HCT116 (cell line): Measurements from ENCODE around the gene COX20. TPM values are rescaled to one million over a fixed set of nuclear protein-coding genes. Genes with fewer than 3 reads are reported as not detected.

Experiments
- ATAC-seq: fragments of 200-7000 bp; cut with Tn5 transposase; 2 replicates; pipeline ENCODE4 v1.9.1; 2020; ENCODE audit warnings: mild to moderate bottlenecking, moderate library complexity
- BruUV-seq: library from RNA; stranded (reverse); fragments of 400-500 nt; replicated peaks from 2 replicates; lab custom pipeline; 2021; lab: Mats Ljungman, UMichigan
- CTCF ChIA-PET: fragments of 300-600 bp; sonication (Branson Sonifier 250); formaldehyde crosslinking; loops from one replicate; lab custom pipeline; 2021; ENCODE audit warnings: antibody characterized with exemption; lab: Charles Lee
- POLR2A ChIA-PET: fragments of 300-600, 350-600 bp; sonication (Branson Sonifier 250); formaldehyde crosslinking; loops from one replicate; lab custom pipeline; 2021; ENCODE audit warnings: antibody characterized with exemption; lab: Charles Lee
- RAD21 ChIA-PET, 2 experiments: fragments of 300-600 bp; sonication (Branson Sonifier 250); formaldehyde crosslinking; loops; one replicate each; lab custom pipeline; 2023; ENCODE audit warnings: low total read pairs in 2 of 2; ENCODE audit not compliant: uncharacterized antibody in 2 of 2, unreplicated experiment in 2 of 2, low non-redundant PET in 1 of 2; lab: Charles Lee
- DNase-seq: peaks from one replicate; pipeline ENCODE4 v3.0.0-alpha.2; 2010; ENCODE audit warnings: low read depth, low spot score
- H2AFZ ChIP-seq: fragments of 200-600 bp; shearing (Covaris generic), sonication (generic); 2 replicates; pipeline ENCODE4 v1.6.1; 2017; ENCODE audit warnings: low read depth, mixed run types, mixed read lengths, antibody characterized with exemption, low read length; ENCODE audit not compliant: poor library complexity, severe bottlenecking
- H3K27ac ChIP-seq: 2 replicates; pipeline ENCODE4 v1.5.1; 2012; ENCODE audit warnings: low read depth, low read length
- H3K27me3 ChIP-seq: fragments of 200-600 bp; sonication (generic); 2 replicates; pipeline ENCODE4 v1.6.1; 2016; ENCODE audit warnings: mixed run types, low read length, mixed read lengths; ENCODE audit not compliant: insufficient read depth
- H3K36me3 ChIP-seq, 2 experiments: fragments of 200-500 bp in 1 of 2; fragments of 200-600 bp in 1 of 2; sonication (Bioruptor generic) in 1 of 2; sonication (generic) in 1 of 2; 2 replicates each; pipeline versions ENCODE4 v1.5.1 to v1.6.1; 2014 to 2016; ENCODE audit warnings: low read length in 2 of 2, inconsistent platforms in 1 of 2, mixed read lengths in 1 of 2, mixed run types in 1 of 2; ENCODE audit not compliant: insufficient read depth in 2 of 2, control insufficient read depth in 1 of 2
- H3K4me1 ChIP-seq, 2 experiments: fragments of 200-600 bp in 1 of 2; sonication (generic) in 1 of 2; 2 replicates each; pipeline versions ENCODE4 v1.5.1 to v1.6.1; 2012 to 2017; ENCODE audit warnings: low read length in 2 of 2, inconsistent platforms in 1 of 2, mild to moderate bottlenecking in 1 of 2, mixed read lengths in 1 of 2, mixed run types in 1 of 2, moderate library complexity in 1 of 2; ENCODE audit not compliant: insufficient read depth in 2 of 2, control insufficient read depth in 1 of 2
- H3K4me2 ChIP-seq: fragments of 200-600 bp; sonication (generic); 2 replicates; pipeline ENCODE4 v1.6.1; 2017; ENCODE audit warnings: mixed run types, low read length, mixed read lengths
- H3K4me3 ChIP-seq, 2 experiments: fragments of 200-600 bp in 1 of 2; sonication (generic) in 1 of 2; replicated peaks in 1 of 2; 2 replicates each; pipeline ENCODE4 v1.5.1; 2011 to 2016; ENCODE audit warnings: low read length in 2 of 2, control low read depth in 1 of 2, low read depth in 1 of 2, mild to moderate bottlenecking in 1 of 2, mixed read lengths in 1 of 2, mixed run types in 1 of 2
- H3K79me2 ChIP-seq: fragments of 200-600 bp; sonication (generic); 2 replicates; pipeline ENCODE4 v1.6.1; 2017; ENCODE audit warnings: mild to moderate bottlenecking, mixed run types, low read length, moderate library complexity, mixed read lengths; ENCODE audit not compliant: insufficient read depth
- H3K9ac ChIP-seq: fragments of 200-600 bp; sonication (generic); 2 replicates; pipeline ENCODE4 v1.6.1; 2016; ENCODE audit warnings: low read length, mixed read lengths
- H3K9me2 ChIP-seq: fragments of 200-600 bp; sonication (generic), shearing (Covaris generic); 2 replicates; pipeline ENCODE4 v1.6.1; 2017; ENCODE audit warnings: mixed run types, mild to moderate bottlenecking, moderate library complexity; ENCODE audit not compliant: insufficient read depth
- H3K9me3 ChIP-seq, 2 experiments: fragments of 200-500 bp in 1 of 2; fragments of 200-600 bp in 1 of 2; sonication (Bioruptor generic) in 1 of 2; sonication (generic) in 1 of 2; 2 replicates each; pipeline ENCODE4 v1.6.1; 2014 to 2017; ENCODE audit warnings: low read length in 2 of 2, mixed read lengths in 2 of 2, inconsistent platforms in 1 of 2, low read depth in 1 of 2, mild to moderate bottlenecking in 1 of 2, mixed run types in 1 of 2, moderate library complexity in 1 of 2; ENCODE audit not compliant: control insufficient read depth in 1 of 2, insufficient read depth in 1 of 2
- H4K20me1 ChIP-seq: fragments of 200-600 bp; sonication (generic), shearing (Covaris generic); 2 replicates; pipeline ENCODE4 v1.6.1; 2017; ENCODE audit warnings: mixed run types, mild to moderate bottlenecking, moderate library complexity; ENCODE audit not compliant: insufficient read depth
- ATF3 ChIP-seq: IDR thresholded peaks from 2 replicates; pipeline ENCODE4 v1.6.1; 2012
- CBX3 ChIP-seq: IDR thresholded peaks from 2 replicates; pipeline ENCODE4 v1.6.1; 2012; ENCODE audit warnings: low read depth
- CEBPB ChIP-seq: IDR thresholded peaks from 2 replicates; pipeline ENCODE4 v1.6.1; 2012; ENCODE audit warnings: low read depth
- CTCF ChIP-seq, 3 experiments: fragments of 200-600 bp in 1 of 3; sonication (generic) in 1 of 3; IDR thresholded peaks in 2 of 3; conservative IDR thresholded peaks in 1 of 3; 2 replicates each; pipeline ENCODE4 v1.5.1; 2012 to 2017; ENCODE audit warnings: low read depth in 2 of 3, low read length in 2 of 3, antibody characterized with exemption in 1 of 3, borderline replicate concordance in 1 of 3, control low read depth in 1 of 3, mild to moderate bottlenecking in 1 of 3, mixed read lengths in 1 of 3, mixed run types in 1 of 3, moderate library complexity in 1 of 3; ENCODE audit not compliant: insufficient read depth in 1 of 3
- EGR1 ChIP-seq: IDR thresholded peaks from 2 replicates; pipeline ENCODE4 v1.6.1; 2012; ENCODE audit warnings: low read depth
- EZH2 ChIP-seq: fragments of 200-600 bp; sonication (generic); IDR thresholded peaks from 2 replicates; pipeline ENCODE4 v1.6.1; 2017; ENCODE audit warnings: antibody characterized with exemption, mixed run types
- FOSL1 ChIP-seq: IDR thresholded peaks from 2 replicates; pipeline ENCODE4 v1.6.1; 2012; ENCODE audit warnings: low read depth
- JUND ChIP-seq: IDR thresholded peaks from 2 replicates; pipeline ENCODE4 v1.6.1; 2012
- MAX ChIP-seq: IDR thresholded peaks from 2 replicates; pipeline ENCODE4 v1.6.1; 2012
- POLR2A ChIP-seq: IDR thresholded peaks from 2 replicates; pipeline ENCODE4 v1.7.0; 2011; ENCODE audit warnings: borderline replicate concordance; ENCODE audit not compliant: insufficient read depth, insufficient read length; ENCODE audit errors: extremely low read depth
- POLR2AphosphoS5 ChIP-seq: IDR thresholded peaks from 2 replicates; pipeline ENCODE4 v1.6.1; 2011; ENCODE audit warnings: mild to moderate bottlenecking, low read depth, low read length, moderate library complexity
- RAD21 ChIP-seq: IDR thresholded peaks from 2 replicates; pipeline ENCODE4 v1.6.1; 2012; ENCODE audit warnings: low read depth, mild to moderate bottlenecking
- REST ChIP-seq: IDR thresholded peaks from 2 replicates; pipeline ENCODE4 v1.6.1; 2012; ENCODE audit warnings: low read depth
- SIN3A ChIP-seq: IDR thresholded peaks from 2 replicates; pipeline ENCODE4 v1.6.1; 2012; ENCODE audit warnings: low read depth
- SP1 ChIP-seq: IDR thresholded peaks from 2 replicates; pipeline ENCODE4 v1.6.1; 2012; ENCODE audit warnings: low read depth
- SRF ChIP-seq: IDR thresholded peaks from 2 replicates; pipeline ENCODE4 v1.6.1; 2012; ENCODE audit warnings: low read depth
- TCF7L2 ChIP-seq: IDR thresholded peaks from 2 replicates; pipeline ENCODE4 v1.7.0; 2011; ENCODE audit warnings: borderline replicate concordance, inconsistent platforms; ENCODE audit not compliant: insufficient read depth, insufficient read length; ENCODE audit errors: extremely low read depth
- YY1 ChIP-seq: IDR thresholded peaks from 2 replicates; pipeline ENCODE4 v1.6.1; 2011; ENCODE audit warnings: low read length, low read depth, moderate library complexity, mild to moderate bottlenecking; ENCODE audit not compliant: insufficient replicate concordance; ENCODE audit errors: extremely low read depth
- ZBTB33 ChIP-seq: IDR thresholded peaks from 2 replicates; pipeline ENCODE4 v1.6.1; 2011; ENCODE audit warnings: mild to moderate bottlenecking, low read length, moderate library complexity; ENCODE audit not compliant: insufficient replicate concordance; ENCODE audit errors: extremely low read depth
- ZNF274 ChIP-seq: fragments of 200-500 bp; sonication (Bioruptor generic); IDR thresholded peaks from 2 replicates; pipeline ENCODE4 v1.6.1; 2014; ENCODE audit warnings: mild to moderate bottlenecking, low read depth, low read length, inconsistent platforms
- intact Hi-C: fragments of 100-400 bp; cut with micrococcal nuclease; formaldehyde crosslinking; loops from 2 replicates; pipeline ENCODE4 v1.10.0; 2022
- total RNA-seq: library from RNA; stranded (reverse); gene quantifications from one replicate; pipeline ENCODE4 v1.2.1, GENCODE V29; 2021; ENCODE audit not compliant: unreplicated experiment

The COX20 gene
- total RNA-seq, 1 experiment from 2014 or later: 48.1 TPM

GRCh38 chr1:244820131-244820530 lies 15.3 kb upstream of the COX20 start:
- intact Hi-C loops: no loop called here
- Histone ChIP-seq H3K27ac (no peak overlapping the region), H3K36me3 (no peaks in the 10 kb centered on the region), H3K9ac (no peak overlapping the region), H2AFZ (no peak overlapping the region), H3K4me3 (no peak overlapping the region), H4K20me1 (no peaks in the 10 kb centered on the region), H3K4me2 (no peak overlapping the region), H3K79me2 (no peaks in the 10 kb centered on the region), H3K4me1 (peaks cover 3 to 6% of the 10 kb centered on the region in 2 experiments; a peak in 3 of 4 replicates), H3K9me2 (no peaks in the 10 kb centered on the region), H3K27me3 (no peaks in the 10 kb centered on the region), H3K9me3 (no peaks in the 10 kb centered on the region)
- no TSS peak for BruUV-seq
- CTCF ChIA-PET: no interaction called here
- ATAC-seq: no peak
- DNase-seq: no peak
- POLR2A ChIA-PET: no interaction called here
- TF ChIP-seq CTCF (IDR thresholded peaks at IDR 0.05 in 2 of 3, conservative IDR thresholded peaks at IDR 0.05 in 1 of 3; ENCODE audit: borderline replicate concordance in 1 of 3, insufficient read depth in 1 of 3, low read depth in 2 of 3, low read length in 2 of 3): no peak
- TF ChIP-seq ZBTB33: no peak
- TF ChIP-seq EGR1: no peak
- no peak for TF ChIP-seq REST
- no peak for TF ChIP-seq SP1
- TF ChIP-seq JUND: no peak
- TF ChIP-seq YY1: no peak
- TF ChIP-seq MAX: no peak
- TF ChIP-seq SIN3A: no peak
- TF ChIP-seq CBX3: no peak
- no peak for TF ChIP-seq TCF7L2
- no peak for TF ChIP-seq POLR2AphosphoS5
- no peak for TF ChIP-seq EZH2
- no peak for TF ChIP-seq RAD21
- no peak for TF ChIP-seq SRF
- no peak for TF ChIP-seq FOSL1
- TF ChIP-seq POLR2A: no peak
- TF ChIP-seq ZNF274: no peak
- TF ChIP-seq ATF3: no peak
- TF ChIP-seq CEBPB: no peak
- RAD21 ChIA-PET: no interaction called here
